LNCAP (cell line): Measurements from ENCODE around the gene ZNF214.

ENCODE experiments used
- TF ChIP-seq, protein P1 (sequence below): fragments of 450-650 bp; IDR thresholded peaks from 2 replicates; pipeline ENCODE4 v1.5.1; 2017; ENCODE audit warnings: mild to moderate bottlenecking

ZNF214 gene

DNA sequence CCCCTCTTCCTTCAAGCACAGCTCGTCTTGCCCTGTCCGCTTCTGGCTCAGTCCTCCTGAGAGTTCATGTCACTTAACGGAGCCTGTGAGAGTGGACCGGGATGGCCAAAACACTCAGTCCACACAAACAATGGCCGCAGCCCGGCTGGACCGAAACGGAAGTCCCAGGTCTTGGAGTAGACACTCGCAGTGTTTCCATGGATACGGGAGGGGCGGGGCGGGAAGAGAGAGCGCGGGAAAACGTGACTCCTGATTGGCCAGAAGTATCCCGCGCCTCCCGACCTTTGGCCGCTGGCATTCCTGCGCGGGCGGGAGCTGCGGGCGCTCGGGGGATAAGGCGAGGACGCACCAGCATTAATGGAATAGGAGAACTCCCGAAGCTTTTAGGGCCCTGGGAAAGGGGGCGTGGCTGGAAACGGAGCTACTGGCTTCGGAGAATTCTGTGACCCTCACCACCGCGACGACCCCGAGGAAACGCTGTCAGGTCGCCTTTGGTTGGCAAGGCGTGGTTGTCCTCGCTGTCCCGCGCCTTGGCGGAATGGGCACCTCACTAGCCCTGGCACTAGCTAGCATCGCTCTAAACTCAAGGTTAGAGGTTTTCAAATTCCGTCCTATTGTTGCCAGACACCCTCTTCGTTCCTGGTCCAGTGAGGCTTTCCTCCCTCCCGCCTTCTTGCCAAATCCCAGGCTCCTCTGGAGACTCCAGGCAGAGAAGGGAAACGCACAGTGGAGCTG is at the start of gene ZNF214, which contains the start of gene NLRP14:
ZNF214 (minus strand) TSS at position 164 of the 735 bp plus-strand sequence. CDS start 17,511 bp downstream, outside the sequence.
NLRP14 (plus strand) TSS at position 297 of the 735 bp plus-strand sequence. CDS start 18,108 bp downstream, outside the sequence.
- TF ChIP-seq, protein P1, sequence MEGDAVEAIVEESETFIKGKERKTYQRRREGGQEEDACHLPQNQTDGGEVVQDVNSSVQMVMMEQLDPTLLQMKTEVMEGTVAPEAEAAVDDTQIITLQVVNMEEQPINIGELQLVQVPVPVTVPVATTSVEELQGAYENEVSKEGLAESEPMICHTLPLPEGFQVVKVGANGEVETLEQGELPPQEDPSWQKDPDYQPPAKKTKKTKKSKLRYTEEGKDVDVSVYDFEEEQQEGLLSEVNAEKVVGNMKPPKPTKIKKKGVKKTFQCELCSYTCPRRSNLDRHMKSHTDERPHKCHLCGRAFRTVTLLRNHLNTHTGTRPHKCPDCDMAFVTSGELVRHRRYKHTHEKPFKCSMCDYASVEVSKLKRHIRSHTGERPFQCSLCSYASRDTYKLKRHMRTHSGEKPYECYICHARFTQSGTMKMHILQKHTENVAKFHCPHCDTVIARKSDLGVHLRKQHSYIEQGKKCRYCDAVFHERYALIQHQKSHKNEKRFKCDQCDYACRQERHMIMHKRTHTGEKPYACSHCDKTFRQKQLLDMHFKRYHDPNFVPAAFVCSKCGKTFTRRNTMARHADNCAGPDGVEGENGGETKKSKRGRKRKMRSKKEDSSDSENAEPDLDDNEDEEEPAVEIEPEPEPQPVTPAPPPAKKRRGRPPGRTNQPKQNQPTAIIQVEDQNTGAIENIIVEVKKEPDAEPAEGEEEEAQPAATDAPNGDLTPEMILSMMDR: no peak

DNA sequence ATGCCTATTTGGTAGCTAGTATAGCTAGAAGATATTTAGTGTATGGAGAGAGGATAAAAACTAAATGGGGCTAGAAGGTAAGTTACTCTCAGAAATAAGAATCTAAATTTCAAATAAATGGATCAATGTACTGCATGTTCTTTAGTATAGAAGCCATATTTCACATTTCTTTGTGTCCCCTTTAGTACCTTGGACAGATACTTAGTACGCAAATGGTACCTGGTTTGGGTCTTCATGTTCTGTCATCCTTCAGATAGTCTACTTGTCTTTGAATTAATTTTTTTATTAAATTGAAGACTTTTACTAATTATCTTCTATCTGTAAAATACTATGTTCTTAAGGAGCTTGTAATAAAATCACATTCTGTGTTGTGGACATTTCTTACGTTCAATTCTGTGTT is 42.4 kb upstream of the ZNF214 start:
- TF ChIP-seq, protein P1: no peak

DNA sequence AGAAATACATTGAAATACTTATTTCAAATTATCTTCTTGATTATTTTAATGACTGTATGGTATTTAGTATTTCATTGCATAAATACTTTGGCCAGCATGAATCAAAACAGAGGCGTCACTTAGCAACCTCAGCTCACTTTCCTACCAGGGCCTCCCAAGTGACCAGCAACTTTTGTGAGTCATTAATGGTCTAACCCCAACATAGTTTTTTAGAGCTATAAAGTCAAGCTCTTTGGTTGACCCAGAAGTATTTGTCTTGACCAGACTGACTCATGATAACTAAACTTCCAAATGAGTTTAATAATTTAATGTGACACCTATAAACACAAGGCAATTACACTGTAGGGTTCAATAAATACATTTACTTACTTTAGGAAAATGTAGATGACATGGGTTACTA is 40.7 kb upstream of the ZNF214 start:
- TF ChIP-seq, protein P1: no peak

GRCh38 chr11:7057641-7058040 is 37.5 kb upstream of the ZNF214 start:
- TF ChIP-seq, protein P1: no peak

- TF ChIP-seq, protein P1: no peak
Measured at GRCh38 chr11:7056828-7057513, 36.8 kb upstream of the ZNF214 start.

DNA sequence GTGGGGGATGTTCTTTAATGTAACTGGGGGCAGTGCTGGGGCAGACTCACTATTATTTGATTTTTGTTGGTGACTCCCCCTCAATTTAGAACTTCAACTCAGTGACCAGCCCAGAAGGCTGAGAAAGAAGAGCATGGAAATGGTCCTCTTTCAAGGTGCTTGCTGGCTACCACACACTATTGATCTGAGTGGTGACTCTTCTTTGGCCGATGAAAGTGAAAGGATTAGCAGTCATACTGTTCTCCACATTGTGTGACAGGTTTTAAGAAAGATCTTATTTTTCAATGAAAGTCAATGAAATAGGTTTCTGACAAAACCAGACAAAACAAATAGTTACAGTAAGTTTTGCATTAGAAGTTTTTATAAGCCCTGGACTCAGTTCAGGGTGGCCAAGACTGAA is 30.0 kb upstream of the ZNF214 start:
- TF ChIP-seq, protein P1: no peak

DNA sequence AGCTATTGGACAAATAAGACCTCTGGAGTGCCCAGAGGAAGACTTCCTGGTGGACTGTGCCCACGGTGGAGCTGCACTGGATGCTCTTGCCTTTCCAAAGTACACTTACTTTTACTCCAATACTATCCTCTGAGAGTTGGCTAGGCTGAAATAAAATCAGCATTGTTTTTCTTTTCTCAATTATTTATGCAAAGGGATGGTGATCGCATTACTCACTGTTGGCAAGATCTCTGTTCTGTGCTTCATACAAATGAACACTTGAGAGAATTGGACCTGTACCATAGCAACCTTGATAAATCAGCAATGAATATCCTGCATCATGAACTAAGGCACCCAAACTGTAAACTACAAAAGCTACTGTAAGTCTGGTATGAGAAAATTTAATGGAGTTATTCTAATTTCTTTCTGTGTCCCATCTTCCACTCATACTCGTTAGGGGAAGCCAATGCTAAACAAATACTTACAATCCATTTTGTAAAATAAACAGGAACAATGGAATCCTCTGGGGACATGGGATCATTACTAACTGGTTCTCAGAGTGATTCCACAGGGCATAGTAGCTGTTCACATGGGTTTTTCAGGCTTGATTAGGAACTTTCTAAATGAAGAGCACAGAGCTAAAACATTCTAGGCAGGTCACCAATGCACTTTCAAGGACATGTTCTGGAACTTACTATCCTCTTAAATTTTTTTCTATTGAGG is 26.5 kb upstream of the ZNF214 start:
- TF ChIP-seq, protein P1: no peak
